Peyer's patch (tissue), 4 donors: ENCODE data around the gene ICE1. TPM values are rescaled to one million over a fixed set of nuclear protein-coding genes. Genes with fewer than 3 reads are reported as not detected.
"Not testable (repeated sequence)": the region's sequence is repeated elsewhere in the genome, so short reads cannot be mapped to it uniquely, and the experiment has no call there.

ENCODE experiments used
- DNase-seq, 3 donors: peaks; one replicate each; pipeline ENCODE4 v3.0.0-alpha.2; 2017 to 2019
- H3K27ac ChIP-seq, 4 donors: fragments of 200-600 bp; sonication (generic); one replicate each; pipeline ENCODE4 v1.5.1; 2016 to 2019
- H3K27me3 ChIP-seq, 2 donors: fragments of 200-600 bp; sonication (generic); one replicate each; pipeline ENCODE4 v1.5.1; 2019
- H3K36me3 ChIP-seq, 3 donors: fragments of 200-600 bp; sonication (generic); one replicate each; pipeline ENCODE4 v1.5.1; 2016 to 2019
- H3K4me1 ChIP-seq, 4 donors: fragments of 200-600 bp; sonication (generic); one replicate each; pipeline ENCODE4 v1.5.1; 2016 to 2019
- H3K4me3 ChIP-seq, 4 donors: fragments of 200-600 bp; sonication (generic); 1 replicate in 3 of 4; 2 replicates in 1 of 4; pipeline ENCODE4 v1.5.1; 2016 to 2019; ENCODE audit warnings: mild to moderate bottlenecking in 1 of 4
- H3K9me3 ChIP-seq, 4 donors: fragments of 200-600 bp; sonication (generic); one replicate each; pipeline ENCODE4 v1.5.1; 2016 to 2019; ENCODE audit warnings: mild to moderate bottlenecking in 1 of 4
- POLR2A ChIP-seq, 2 donors: fragments of 450-650 bp; IDR thresholded peaks; one replicate each; pipeline ENCODE4 v1.5.1; 2017; ENCODE audit warnings: antibody characterized with exemption in 2 of 2, mild to moderate bottlenecking in 2 of 2, moderate library complexity in 2 of 2
- total RNA-seq, 4 donors: library from RNA; depleted of rRNA; stranded (reverse); fragments of >200 nt; gene quantifications; one replicate each; pipeline ENCODE4 v1.1.0, GENCODE V29; 2016
- TF ChIP-seq, protein P1 (sequence below), 6 experiments: fragments of 450-650 bp in 4 of 6; fragments of 200-600 bp in 2 of 6; sonication (generic) in 1 of 6; IDR thresholded peaks; one replicate each; pipeline ENCODE4 v1.5.1; 2017 to 2019; ENCODE audit warnings: antibody characterized with exemption in 6 of 6, mild to moderate bottlenecking in 3 of 6, moderate library complexity in 1 of 6

Gene ICE1
- total RNA-seq, 4 donors from 2014 or later, result 21.8 to 55.3 (median 24.9) TPM

GRCh38 chr5:5407924-5408323 is 14.6 kb upstream of the ICE1 start:
- Histone ChIP-seq H3K4me1 (no peaks in the 10 kb centered on the region), H3K9me3 (peaks cover 0 to 19% (median 0%) of the 10 kb centered on the region in 4 donors), H3K27ac (no peak overlapping the region), H3K4me3 (no peak overlapping the region), H3K27me3 (no peaks in the 10 kb centered on the region), H3K36me3 (no peaks in the 10 kb centered on the region)
- TF ChIP-seq, protein P1, sequence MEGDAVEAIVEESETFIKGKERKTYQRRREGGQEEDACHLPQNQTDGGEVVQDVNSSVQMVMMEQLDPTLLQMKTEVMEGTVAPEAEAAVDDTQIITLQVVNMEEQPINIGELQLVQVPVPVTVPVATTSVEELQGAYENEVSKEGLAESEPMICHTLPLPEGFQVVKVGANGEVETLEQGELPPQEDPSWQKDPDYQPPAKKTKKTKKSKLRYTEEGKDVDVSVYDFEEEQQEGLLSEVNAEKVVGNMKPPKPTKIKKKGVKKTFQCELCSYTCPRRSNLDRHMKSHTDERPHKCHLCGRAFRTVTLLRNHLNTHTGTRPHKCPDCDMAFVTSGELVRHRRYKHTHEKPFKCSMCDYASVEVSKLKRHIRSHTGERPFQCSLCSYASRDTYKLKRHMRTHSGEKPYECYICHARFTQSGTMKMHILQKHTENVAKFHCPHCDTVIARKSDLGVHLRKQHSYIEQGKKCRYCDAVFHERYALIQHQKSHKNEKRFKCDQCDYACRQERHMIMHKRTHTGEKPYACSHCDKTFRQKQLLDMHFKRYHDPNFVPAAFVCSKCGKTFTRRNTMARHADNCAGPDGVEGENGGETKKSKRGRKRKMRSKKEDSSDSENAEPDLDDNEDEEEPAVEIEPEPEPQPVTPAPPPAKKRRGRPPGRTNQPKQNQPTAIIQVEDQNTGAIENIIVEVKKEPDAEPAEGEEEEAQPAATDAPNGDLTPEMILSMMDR (IDR thresholded peaks at IDR 0.05), result no peak
- TF ChIP-seq POLR2A (IDR thresholded peaks at IDR 0.05), result no peak
- DNase-seq, result no peak

GRCh38 chr5:5409151-5409810 is 13.2 kb upstream of the ICE1 start:
- Histone ChIP-seq H3K4me1 (no peaks in the 10 kb centered on the region), H3K4me3 (no peak overlapping the region), H3K27ac (no peak overlapping the region), H3K36me3 (no peaks in the 10 kb centered on the region), H3K9me3 (peaks cover 0 to 19% (median 0%) of the 10 kb centered on the region in 4 donors), H3K27me3 (no peaks in the 10 kb centered on the region)
- TF ChIP-seq, protein P1 (IDR thresholded peaks at IDR 0.05), result no peak
- TF ChIP-seq POLR2A (IDR thresholded peaks at IDR 0.05), result no peak
- no peak for DNase-seq

GRCh38 chr5:5413856-5414255 is 8.6 kb upstream of the ICE1 start:
- H3K36me3 ChIP-seq, DNase-seq, H3K4me3 ChIP-seq, H3K27ac ChIP-seq, H3K27me3 ChIP-seq, H3K4me1 ChIP-seq: not testable (repeated sequence)
- peaks cover 0 to 15% (median 0%) of the 10 kb centered on the region in 4 donors for H3K9me3 ChIP-seq

- Histone ChIP-seq H3K4me1 (no peaks in the 10 kb centered on the region), H3K27me3 (no peaks in the 10 kb centered on the region), H3K4me3 (no peak overlapping the region), H3K36me3 (no peaks in the 10 kb centered on the region), H3K27ac (no peak overlapping the region), H3K9me3 (peaks cover 0 to 6% (median 0%) of the 10 kb centered on the region in 4 donors)
- TF ChIP-seq, protein P1 (IDR thresholded peaks at IDR 0.05), result no peak
- TF ChIP-seq POLR2A (IDR thresholded peaks at IDR 0.05), result no peak
- DNase-seq, result no peak
Observed at GRCh38 chr5:5414999-5415398, 7.5 kb upstream of the ICE1 start.

DNA sequence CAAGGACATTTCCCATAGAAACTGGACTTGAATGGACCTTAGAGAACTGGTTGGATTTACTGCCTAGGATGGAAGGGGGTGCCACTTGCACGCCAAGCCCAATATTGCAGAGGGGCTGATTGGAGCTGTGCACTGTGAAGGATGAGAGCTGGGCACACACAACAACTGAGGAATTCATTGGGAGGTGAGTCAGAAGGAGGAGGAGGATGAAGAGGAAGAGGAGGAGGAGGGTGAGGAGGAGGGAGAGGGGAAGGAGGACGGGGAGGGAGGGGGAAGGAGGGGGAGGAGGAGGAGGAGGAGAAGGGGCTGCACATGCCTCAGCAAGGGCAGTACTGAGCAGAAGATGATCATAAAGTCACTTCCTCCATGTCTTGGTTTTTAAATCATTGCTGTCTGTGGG is 5.7 kb upstream of the ICE1 start:
- Histone ChIP-seq H3K9me3 (no peaks in the 10 kb centered on the region), H3K27ac (no peak overlapping the region), H3K4me1 (peaks cover 0 to 9% (median 3%) of the 10 kb centered on the region in 4 donors), H3K27me3 (no peaks in the 10 kb centered on the region), H3K36me3 (no peaks in the 10 kb centered on the region), H3K4me3 (no peak overlapping the region)
- TF ChIP-seq POLR2A (IDR thresholded peaks at IDR 0.05), result no peak
- TF ChIP-seq, protein P1 (IDR thresholded peaks at IDR 0.05), result no peak
- no peak for DNase-seq

- Histone ChIP-seq H3K4me1 (peaks cover 0 to 9% (median 3%) of the 10 kb centered on the region in 4 donors), H3K27ac (no peak overlapping the region), H3K9me3 (no peaks in the 10 kb centered on the region), H3K27me3 (no peaks in the 10 kb centered on the region), H3K36me3 (no peaks in the 10 kb centered on the region), H3K4me3 (no peak overlapping the region)
- TF ChIP-seq, protein P1 (IDR thresholded peaks at IDR 0.05), result no peak
- no peak for TF ChIP-seq POLR2A (IDR thresholded peaks at IDR 0.05)
- DNase-seq, result no peak
Observed at GRCh38 chr5:5418006-5418405, 4.5 kb upstream of the ICE1 start.
